Brain microvascular endothelial cell (primary cell): ENCODE data around the gene ATXN2.

Experiments used
- DNase-seq: peaks from one replicate; pipeline ENCODE4 v3.0.0-alpha.2; 2020
- H3K27ac ChIP-seq: fragments of 250-450 bp; sonication (Bioruptor Pico); 2 replicates; pipeline ENCODE4 v1.5.1; 2020; ENCODE audit warnings: mild to moderate bottlenecking, moderate library complexity
- H3K27me3 ChIP-seq: fragments of 250-450 bp; sonication (Bioruptor Pico); replicated peaks from 2 replicates; pipeline ENCODE4 v1.5.1; 2020; ENCODE audit warnings: mild to moderate bottlenecking
- H3K36me3 ChIP-seq: fragments of 250-450 bp; sonication (Bioruptor Pico); replicated peaks from 2 replicates; pipeline ENCODE4 v1.5.1; 2020; ENCODE audit warnings: mild to moderate bottlenecking
- H3K4me3 ChIP-seq: 2 replicates; pipeline ENCODE4 v1.5.1; 2011; ENCODE audit warnings: low read depth, mild to moderate bottlenecking, control low read depth, low read length, moderate library complexity
- CTCF ChIP-seq: IDR thresholded peaks from 2 replicates; pipeline ENCODE4 v1.5.1; 2011; ENCODE audit warnings: low read depth, mild to moderate bottlenecking, moderate library complexity, low read length, control low read depth, inconsistent platforms; ENCODE audit errors: missing control alignments
- in situ Hi-C: cut with HindIII; loops from 2 replicates; pipeline ENCODE4 v1.10.0; 2017; ENCODE audit warnings: low sequenced_read_pairs, low pct_ligation_motif_present

The ATXN2 gene

DNA sequence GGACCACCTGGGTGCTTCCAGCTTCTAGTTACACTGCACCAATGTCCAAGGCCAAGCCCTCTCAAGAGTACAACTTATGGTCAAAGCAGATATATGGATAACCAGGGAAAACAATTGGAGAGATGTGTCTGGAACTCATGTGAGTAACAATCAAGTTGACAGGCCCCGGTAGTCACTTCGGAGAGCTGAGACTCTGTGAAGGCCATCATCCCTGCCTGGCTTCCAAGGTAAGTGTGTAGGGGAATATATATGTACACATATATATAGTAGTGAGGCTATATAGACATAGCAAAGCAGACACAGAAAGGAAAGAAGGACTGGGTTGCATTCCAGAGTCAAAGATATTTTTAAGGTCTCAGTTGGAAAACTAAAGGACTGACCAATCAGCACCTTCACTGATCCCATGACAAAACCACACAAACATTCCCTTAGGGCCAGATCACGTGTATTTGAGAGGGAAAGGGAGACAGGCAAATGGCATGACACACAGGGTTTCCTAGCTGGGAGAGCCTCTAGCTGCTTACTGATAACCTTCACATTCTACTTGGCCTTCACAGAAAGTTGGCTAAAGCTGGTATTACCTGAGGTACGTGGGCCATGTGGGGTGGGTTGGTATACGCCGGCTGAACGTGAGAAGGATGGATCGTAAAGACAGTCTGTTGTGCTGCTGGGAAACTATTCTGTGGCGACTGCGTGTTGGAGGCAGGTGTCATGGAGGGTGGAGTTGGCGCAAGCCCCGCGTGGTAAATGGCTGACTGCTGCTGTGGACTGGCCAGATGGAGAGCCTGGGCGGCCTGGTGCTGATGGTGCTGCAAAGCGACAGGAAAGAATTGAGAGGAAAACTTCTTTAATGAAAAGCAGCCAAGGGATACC lies 143.4 kb downstream of the ATXN2 start:
- H3K4me3 ChIP-seq = no peak overlapping the region
- in situ Hi-C loops = no loop called here
- no peaks in the 10 kb centered on the region for H3K27me3 ChIP-seq
- peak; percentile 76 for DNase-seq
- peak overlapping the region; percentile 26 for H3K27ac ChIP-seq
- TF ChIP-seq CTCF = no peak
- peaks cover 58% of the 10 kb centered on the region for H3K36me3 ChIP-seq

DNA sequence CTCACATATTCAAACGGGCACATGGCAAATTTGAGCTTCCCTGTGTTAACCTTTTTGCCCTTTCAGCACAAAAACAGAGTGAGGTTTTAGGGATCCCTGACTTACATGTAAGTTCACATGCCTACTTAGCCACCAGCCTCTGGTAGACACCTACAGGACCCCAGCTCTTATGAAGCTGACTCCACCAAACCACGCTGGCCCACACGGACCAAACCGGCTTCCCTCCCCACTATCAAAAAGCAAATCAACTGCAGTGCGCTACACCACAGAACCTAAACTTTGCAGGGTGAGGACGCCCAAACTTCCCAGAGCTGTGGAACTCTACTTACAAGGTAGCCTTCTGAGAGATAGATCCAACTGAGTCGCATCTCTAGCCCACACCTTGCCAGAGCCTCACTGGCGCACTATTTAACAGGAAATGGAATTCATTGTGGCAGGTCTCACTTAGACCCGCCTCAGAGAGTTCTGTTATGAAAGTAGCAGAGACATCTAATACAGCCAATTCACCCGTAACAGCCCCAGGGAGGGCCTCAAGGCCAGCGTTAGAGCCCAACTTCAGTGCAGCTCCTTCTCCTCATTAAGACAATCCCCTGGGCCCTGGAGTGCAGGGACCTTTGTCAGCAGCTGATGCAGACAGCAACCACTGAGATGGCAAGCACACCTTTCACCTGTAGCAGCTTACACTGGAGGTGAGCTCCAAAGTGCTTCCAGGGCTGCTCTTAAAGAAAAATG lies 144.2 kb downstream of the ATXN2 start:
- no peak overlapping the region for H3K27ac ChIP-seq
- H3K27me3 ChIP-seq = no peaks in the 10 kb centered on the region
- H3K4me3 ChIP-seq = no peak overlapping the region
- TF ChIP-seq CTCF = no peak
- peaks cover 61% of the 10 kb centered on the region for H3K36me3 ChIP-seq
- in situ Hi-C loops = no loop called here
- no peak for DNase-seq

DNA sequence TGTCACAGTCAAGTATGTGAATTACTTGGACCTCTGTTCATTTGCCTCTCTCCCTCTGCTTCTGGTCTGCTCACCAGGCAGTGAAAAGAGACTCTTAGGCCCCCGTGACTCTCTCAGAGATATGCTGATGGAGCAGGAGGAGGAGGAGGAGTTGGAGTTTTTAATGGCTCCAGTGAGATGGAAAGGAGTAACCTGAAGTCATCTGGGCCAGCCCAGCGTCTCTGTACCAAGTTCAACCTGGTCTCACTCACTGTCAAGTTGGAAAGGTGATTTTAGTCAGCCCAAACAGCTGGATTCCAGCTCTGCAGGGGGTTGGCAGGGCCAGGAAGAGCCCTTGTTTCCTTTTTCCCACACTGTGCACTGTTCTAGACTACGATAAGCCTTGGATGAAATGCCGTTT lies 144.8 kb downstream of the ATXN2 start:
- Histone ChIP-seq H3K4me3 (no peak overlapping the region), H3K36me3 (peaks cover 66% of the 10 kb centered on the region), H3K27ac (no peak overlapping the region), H3K27me3 (no peaks in the 10 kb centered on the region)
- no peak for DNase-seq
- in situ Hi-C loops = no loop called here
- TF ChIP-seq CTCF = no peak

- DNase-seq = no peak
- no peak for TF ChIP-seq CTCF
- Histone ChIP-seq H3K27me3 (no peaks in the 10 kb centered on the region), H3K4me3 (no peak overlapping the region), H3K27ac (no peak overlapping the region), H3K36me3 (peaks cover 70% of the 10 kb centered on the region)
- in situ Hi-C loops = no loop called here
Observed at GRCh38 chr12:111453071-111453989, 145.8 kb downstream of the ATXN2 start.

GRCh38 chr12:111451649-111452129 lies 147.4 kb downstream of the ATXN2 start:
- Histone ChIP-seq H3K4me3 (no peak overlapping the region), H3K36me3 (peaks cover 79% of the 10 kb centered on the region), H3K27me3 (no peaks in the 10 kb centered on the region), H3K27ac (no peak overlapping the region)
- peak; percentile 73 for TF ChIP-seq CTCF
- no peak for DNase-seq
- in situ Hi-C loops = no loop called here
